Osteoblast (primary cell): ENCODE results near the gene HSFX2. TPM values are rescaled to one million over a fixed set of nuclear protein-coding genes. Genes with fewer than 3 reads are reported as not detected.
A peak's percentile ranks its signal among the peaks of the same experiment; 100 is the strongest.

Source experiments
- DNase-seq: peaks from one replicate; pipeline ENCODE4 v3.0.0; 2011; ENCODE audit warnings: low spot score, mixed read lengths; ENCODE audit not compliant: insufficient read length; ENCODE audit errors: missing footprints
- H2AFZ ChIP-seq: 2 replicates; pipeline ENCODE4 v1.6.0; 2011; ENCODE audit warnings: mild to moderate bottlenecking, low read length
- H3K27ac ChIP-seq: 2 replicates; pipeline ENCODE4 v1.5.1; 2011; ENCODE audit warnings: mild to moderate bottlenecking, low read depth, low read length, moderate library complexity
- H3K27me3 ChIP-seq: 2 replicates; pipeline ENCODE4 v1.6.0; 2012; ENCODE audit warnings: mild to moderate bottlenecking, control low read depth, inconsistent platforms, low read length, moderate library complexity; ENCODE audit not compliant: insufficient read depth
- H3K36me3 ChIP-seq: 2 replicates; pipeline ENCODE4 v1.5.1; 2011; ENCODE audit warnings: mild to moderate bottlenecking, low read length, control low read depth, moderate library complexity; ENCODE audit not compliant: insufficient read depth
- H3K4me1 ChIP-seq: 2 replicates; pipeline ENCODE4 v1.5.1; 2011; ENCODE audit warnings: mild to moderate bottlenecking, low read length, control low read depth, moderate library complexity; ENCODE audit not compliant: insufficient read depth
- H3K4me2 ChIP-seq: 2 replicates; pipeline ENCODE4 v1.6.0; 2011; ENCODE audit warnings: mild to moderate bottlenecking, low read length; ENCODE audit not compliant: insufficient read depth
- H3K4me3 ChIP-seq: fragments of 200-600 bp; sonication (generic); 3 replicates; pipeline ENCODE4 v1.5.1; 2012; ENCODE audit warnings: mild to moderate bottlenecking, low read length, inconsistent platforms; ENCODE audit not compliant: insufficient read depth
- H3K79me2 ChIP-seq: 2 replicates; pipeline ENCODE4 v1.6.0; 2012; ENCODE audit warnings: mild to moderate bottlenecking, low read length, control low read depth, inconsistent platforms; ENCODE audit not compliant: insufficient read depth
- H3K9me3 ChIP-seq: 2 replicates; pipeline ENCODE4 v1.5.1; 2011; ENCODE audit warnings: low read depth, low read length, control low read depth
- H4K20me1 ChIP-seq: 2 replicates; pipeline ENCODE4 v1.6.0; 2012; ENCODE audit warnings: mild to moderate bottlenecking, low read length, control low read depth; ENCODE audit not compliant: insufficient read depth
- total RNA-seq: library from RNA; depleted of rRNA; stranded (reverse); fragments of >200 nt; gene quantifications from 2 replicates; pipeline ENCODE4 v1.2.3, GENCODE V29; 2012
- TF ChIP-seq, protein P1 (sequence below): IDR thresholded peaks from 2 replicates; pipeline ENCODE4 v1.5.1; 2011; ENCODE audit warnings: mild to moderate bottlenecking, low read depth, low read length, moderate library complexity; ENCODE audit errors: extremely low read depth

The HSFX2 gene
- total RNA-seq, 1 donor = 0.36 TPM

DNA sequence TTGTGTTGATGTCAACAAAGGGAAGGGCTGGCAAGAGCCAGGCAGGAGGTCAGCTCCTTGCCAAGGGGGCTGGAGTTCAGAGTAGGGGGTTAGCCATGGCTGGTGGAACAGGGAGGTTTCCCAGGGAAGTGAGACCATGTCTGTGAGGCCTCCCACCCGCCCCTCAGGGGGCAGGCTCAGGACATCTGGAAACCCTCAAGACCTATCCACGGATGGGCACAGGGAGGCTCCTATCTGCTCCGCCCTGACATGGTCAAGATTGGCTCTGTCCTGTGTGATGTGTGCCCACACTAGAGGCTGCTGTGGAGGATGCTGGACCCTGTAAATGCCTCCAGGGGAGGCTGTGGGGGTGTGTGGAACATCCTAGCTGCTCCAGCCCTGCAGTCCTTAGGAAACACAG lies 44.5 kb upstream of the HSFX2 start:
- no peaks in the 10 kb centered on the region for H3K27me3 ChIP-seq
- no peaks in the 10 kb centered on the region for H4K20me1 ChIP-seq
- H3K27ac ChIP-seq = no peak overlapping the region
- no peak for DNase-seq
- H3K36me3 ChIP-seq = no peaks in the 10 kb centered on the region
- no peaks in the 10 kb centered on the region for H3K9me3 ChIP-seq
- H3K79me2 ChIP-seq = no peaks in the 10 kb centered on the region
- no peak overlapping the region for H3K4me2 ChIP-seq
- TF ChIP-seq, protein P1, sequence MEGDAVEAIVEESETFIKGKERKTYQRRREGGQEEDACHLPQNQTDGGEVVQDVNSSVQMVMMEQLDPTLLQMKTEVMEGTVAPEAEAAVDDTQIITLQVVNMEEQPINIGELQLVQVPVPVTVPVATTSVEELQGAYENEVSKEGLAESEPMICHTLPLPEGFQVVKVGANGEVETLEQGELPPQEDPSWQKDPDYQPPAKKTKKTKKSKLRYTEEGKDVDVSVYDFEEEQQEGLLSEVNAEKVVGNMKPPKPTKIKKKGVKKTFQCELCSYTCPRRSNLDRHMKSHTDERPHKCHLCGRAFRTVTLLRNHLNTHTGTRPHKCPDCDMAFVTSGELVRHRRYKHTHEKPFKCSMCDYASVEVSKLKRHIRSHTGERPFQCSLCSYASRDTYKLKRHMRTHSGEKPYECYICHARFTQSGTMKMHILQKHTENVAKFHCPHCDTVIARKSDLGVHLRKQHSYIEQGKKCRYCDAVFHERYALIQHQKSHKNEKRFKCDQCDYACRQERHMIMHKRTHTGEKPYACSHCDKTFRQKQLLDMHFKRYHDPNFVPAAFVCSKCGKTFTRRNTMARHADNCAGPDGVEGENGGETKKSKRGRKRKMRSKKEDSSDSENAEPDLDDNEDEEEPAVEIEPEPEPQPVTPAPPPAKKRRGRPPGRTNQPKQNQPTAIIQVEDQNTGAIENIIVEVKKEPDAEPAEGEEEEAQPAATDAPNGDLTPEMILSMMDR = no peak
- H2AFZ ChIP-seq = no peak overlapping the region
- H3K4me3 ChIP-seq = no peak overlapping the region
- no peaks in the 10 kb centered on the region for H3K4me1 ChIP-seq

- DNase-seq = no peak
- H3K4me2 ChIP-seq = no peak overlapping the region
These were observed 43.7 kb upstream of the HSFX2 start for GRCh38 chrX:149638860-149639259.

GRCh38 chrX:149633511-149633910 lies 38.4 kb upstream of the HSFX2 start:
- TF ChIP-seq, protein P1 = no peak
- no peak overlapping the region for H2AFZ ChIP-seq

More at GRCh38 chrX:149638860-149639259, 43.7 kb upstream of the HSFX2 start:
- H2AFZ ChIP-seq = no peak overlapping the region
- H3K4me1 ChIP-seq = no peaks in the 10 kb centered on the region
- no peak overlapping the region for H3K4me3 ChIP-seq
- H3K27ac ChIP-seq = no peak overlapping the region
- TF ChIP-seq, protein P1 = no peak
- no peaks in the 10 kb centered on the region for H3K79me2 ChIP-seq
- no peaks in the 10 kb centered on the region for H3K9me3 ChIP-seq
- no peaks in the 10 kb centered on the region for H3K27me3 ChIP-seq
- H3K36me3 ChIP-seq = no peaks in the 10 kb centered on the region
- no peaks in the 10 kb centered on the region for H4K20me1 ChIP-seq

GRCh38 chrX:149631234-149632165 lies 36.4 kb upstream of the HSFX2 start, which contains the start of gene TMEM185A:
TSS of gene TMEM185A (minus strand) at chrX:149631792. CDS start at chrX:149631580, 212 bp downstream.
- Histone ChIP-seq H3K9me3 (no peaks in the 10 kb centered on the region), H3K36me3 (no peaks in the 10 kb centered on the region), H4K20me1 (peaks cover 21% of the 10 kb centered on the region), H3K4me1 (peaks cover 6% of the 10 kb centered on the region), H3K79me2 (peaks cover 31% of the 10 kb centered on the region), H3K27ac (no peak within 1 kb of the TSS), H3K4me2 (peak within 1 kb of the TSS; percentile 79), H3K4me3 (peak within 1 kb of the TSS; percentile 70), H2AFZ (peak within 1 kb of the TSS; percentile 82), H3K27me3 (peaks cover 3% of the 10 kb centered on the region)
- peak; percentile 91 for DNase-seq
- TF ChIP-seq, protein P1 = no peak

More at GRCh38 chrX:149633511-149633910, 38.4 kb upstream of the HSFX2 start:
- Histone ChIP-seq H3K4me3 (no peak overlapping the region), H4K20me1 (peaks cover 19% of the 10 kb centered on the region), H3K27ac (no peak overlapping the region), H3K36me3 (no peaks in the 10 kb centered on the region), H3K27me3 (peaks cover 3% of the 10 kb centered on the region), H3K79me2 (peaks cover 19% of the 10 kb centered on the region), H3K9me3 (no peaks in the 10 kb centered on the region), H3K4me1 (peaks cover 6% of the 10 kb centered on the region), H3K4me2 (no peak overlapping the region)
- no peak for DNase-seq
